Suprapubic skin (tissue), 3 donors: Measurements from ENCODE around the gene JAK1.

Experiments
- CTCF ChIP-seq, 2 donors: fragments of 200-600 bp in 1 of 2; fragments of 450-650 bp in 1 of 2; sonication (generic) in 1 of 2; IDR thresholded peaks; one replicate each; pipeline ENCODE4 v1.5.1; 2016 to 2019; ENCODE audit warnings: antibody characterized with exemption in 2 of 2, mild to moderate bottlenecking in 1 of 2, moderate library complexity in 1 of 2
- EP300 ChIP-seq: sonication (generic); formaldehyde crosslinking; IDR thresholded peaks from one replicate; pipeline ENCODE4 v1.6.1; 2017; ENCODE audit warnings: antibody characterized with exemption
- POLR2A ChIP-seq, 2 donors: fragments of 450-650 bp; IDR thresholded peaks; one replicate each; pipeline ENCODE4 v1.6.1; 2017; ENCODE audit warnings: antibody characterized with exemption in 2 of 2, mild to moderate bottlenecking in 2 of 2, moderate library complexity in 2 of 2

- TF ChIP-seq CTCF (IDR thresholded peaks at IDR 0.05) (no peak), POLR2A (IDR thresholded peaks at IDR 0.05) (no peak), EP300 (no peak)
These were observed 10.2 kb downstream of the JAK1 start for GRCh38 chr1:64956010-64956640.
